ENCODE data around the gene CSPG4. TPM values are rescaled to one million over a fixed set of nuclear protein-coding genes. Genes with fewer than 3 reads are reported as not detected.
"Not testable (repeated sequence)": the region's sequence is repeated elsewhere in the genome, so short reads cannot be mapped to it uniquely, and the experiment has no call there.

The CSPG4 gene
- total RNA-seq, 2 experiments from 2014 or later: 0.02 TPM

DNA sequence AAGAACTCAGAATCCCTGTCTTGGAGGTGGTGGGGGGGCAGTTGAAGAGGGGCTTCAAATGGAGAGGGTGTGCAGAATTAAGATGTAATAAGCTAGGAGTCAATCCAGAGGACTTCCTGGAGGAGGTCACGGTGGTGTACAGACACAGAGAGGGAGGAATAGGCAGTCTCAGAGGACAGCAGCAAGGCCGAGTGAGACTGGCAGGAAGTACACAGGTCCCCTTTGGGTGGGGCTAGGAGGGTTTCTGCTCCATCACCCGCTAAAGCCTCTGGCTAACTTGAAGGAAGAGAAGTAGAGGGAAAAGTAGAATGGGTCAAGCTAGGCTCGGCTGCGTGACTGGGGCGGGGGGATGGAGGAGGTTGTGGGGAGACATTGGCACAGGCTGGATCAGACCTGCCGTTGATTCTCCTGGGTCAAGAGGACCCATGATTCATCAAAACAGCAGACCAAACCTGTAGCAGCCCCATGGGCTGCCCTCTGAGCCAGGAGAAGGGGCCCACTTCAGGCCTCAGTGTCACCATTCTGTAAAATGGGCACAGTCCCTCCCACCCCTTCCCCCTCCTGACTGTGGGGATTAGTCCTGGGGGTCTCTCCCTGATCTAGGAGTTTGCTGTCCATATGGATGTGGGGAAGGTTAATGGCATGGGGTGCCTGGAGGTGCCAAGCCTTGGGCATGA is 16.9 kb downstream of the CSPG4 start:
- CTCF ChIA-PET: no interaction called here
- POLR2A ChIA-PET: no interaction called here

DNA sequence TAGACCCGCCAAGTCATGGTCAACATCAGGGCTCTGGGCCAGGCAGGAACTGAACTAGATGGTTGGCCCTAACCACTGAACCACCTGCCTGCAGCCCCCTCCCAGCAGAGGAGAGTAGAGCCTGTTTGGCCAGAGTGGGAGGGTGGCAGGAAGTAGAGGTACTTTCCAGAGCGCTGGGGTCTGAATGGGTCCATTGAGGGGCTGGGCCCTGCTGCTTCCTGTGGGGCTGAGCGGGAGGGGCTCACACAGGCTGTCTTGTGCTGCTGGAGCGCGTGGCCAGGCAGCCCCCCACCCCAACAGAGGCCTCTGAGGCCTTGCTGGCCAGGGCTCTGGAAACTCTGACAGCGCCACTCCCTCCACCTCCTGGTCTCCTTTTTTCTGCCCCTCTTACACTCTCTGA is 17.4 kb downstream of the CSPG4 start:
- CTCF ChIA-PET: no interaction called here

DNA sequence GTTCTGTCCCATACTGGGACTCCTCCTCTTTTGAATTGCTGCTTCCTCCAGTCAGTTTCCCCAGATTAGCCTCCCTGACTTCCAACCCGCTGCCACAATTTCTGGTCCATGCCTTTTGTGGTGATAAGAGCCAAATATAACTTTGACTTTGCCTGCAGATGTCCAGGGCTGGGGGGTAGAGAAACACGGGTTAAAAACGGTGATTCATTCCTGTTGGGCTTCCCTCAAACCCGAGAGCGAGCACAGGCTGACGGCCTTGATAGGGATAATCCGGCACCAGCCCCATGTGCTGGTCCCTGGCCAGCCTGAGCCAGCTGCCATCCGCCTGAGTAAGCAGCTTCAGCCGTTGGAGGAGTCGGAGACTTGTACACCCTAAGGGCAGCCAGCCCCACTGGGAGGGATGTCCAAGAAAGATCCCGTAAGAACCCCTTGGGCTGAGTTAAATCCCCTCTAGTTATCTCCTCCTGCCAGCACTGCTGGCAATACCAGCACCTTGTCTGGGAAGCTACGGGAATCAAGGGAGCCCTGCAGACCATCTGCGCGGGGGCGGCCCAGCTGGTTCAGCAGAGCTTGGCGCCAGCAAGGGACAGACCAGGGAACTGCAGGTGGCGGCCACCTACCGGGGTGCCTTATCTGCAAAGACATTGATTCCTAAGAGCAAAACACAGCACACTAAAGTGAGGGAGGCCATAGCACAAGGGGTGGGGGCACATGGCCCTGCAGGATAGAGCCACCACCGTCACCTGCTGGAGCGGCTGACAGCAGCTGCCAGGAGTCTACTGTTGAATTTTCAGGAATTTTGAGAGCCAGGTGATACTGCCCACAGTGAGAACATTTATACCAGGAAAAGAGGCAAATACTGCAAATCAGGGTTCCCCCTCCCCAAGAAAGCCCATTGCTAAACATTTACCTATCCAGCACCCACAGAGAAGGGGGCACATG is 18.1 kb downstream of the CSPG4 start:
- CTCF ChIA-PET: interaction anchor here (0.6 kb wide), 1 partner anchor 50 kb away, joined by 4 read pairs; no protein-coding TSS in a partner anchor

More for the DNA sequence above, 17.4 kb downstream of the CSPG4 start:
- POLR2A ChIA-PET: no interaction called here

DNA sequence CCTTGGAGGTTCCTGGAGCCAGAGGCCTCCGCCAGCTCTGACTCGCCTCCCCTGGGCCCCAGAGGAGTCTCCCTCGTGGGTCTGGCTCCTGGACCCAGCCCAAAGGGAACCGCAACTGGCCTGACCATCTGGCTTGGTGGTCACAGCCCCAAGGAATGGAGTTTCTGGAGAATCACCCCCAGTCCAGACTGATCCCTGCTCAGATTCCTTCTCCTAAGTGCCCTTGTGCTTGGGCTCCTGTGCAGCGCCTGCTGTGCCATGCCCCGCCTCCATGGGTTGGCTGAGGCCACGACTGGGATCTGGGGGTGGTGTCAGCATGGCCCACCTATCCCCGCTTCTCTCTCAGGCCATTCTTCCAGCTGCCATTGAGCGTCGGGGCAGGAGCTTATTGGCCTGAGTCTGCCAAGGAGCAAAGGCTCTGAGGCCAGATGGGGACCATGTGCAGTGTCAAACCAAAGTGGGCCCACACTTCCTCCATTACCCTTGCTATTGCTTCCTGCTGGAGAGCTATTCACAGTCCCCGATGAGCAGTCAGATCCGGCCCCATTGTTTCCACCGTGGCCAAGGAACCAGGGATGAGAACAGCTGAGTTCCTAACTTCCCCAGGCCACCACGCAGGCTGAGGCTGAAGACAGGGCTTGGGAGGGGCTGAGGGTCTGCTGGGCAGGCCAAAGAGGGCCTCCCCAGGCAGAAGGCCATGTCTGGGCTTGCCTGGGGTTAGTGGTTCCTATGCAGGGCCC is 19.0 kb downstream of the CSPG4 start:
- POLR2A ChIA-PET: no interaction called here
- CTCF ChIA-PET: no interaction called here

More for the DNA sequence above, 18.1 kb downstream of the CSPG4 start:
- POLR2A ChIA-PET: no interaction called here

DNA sequence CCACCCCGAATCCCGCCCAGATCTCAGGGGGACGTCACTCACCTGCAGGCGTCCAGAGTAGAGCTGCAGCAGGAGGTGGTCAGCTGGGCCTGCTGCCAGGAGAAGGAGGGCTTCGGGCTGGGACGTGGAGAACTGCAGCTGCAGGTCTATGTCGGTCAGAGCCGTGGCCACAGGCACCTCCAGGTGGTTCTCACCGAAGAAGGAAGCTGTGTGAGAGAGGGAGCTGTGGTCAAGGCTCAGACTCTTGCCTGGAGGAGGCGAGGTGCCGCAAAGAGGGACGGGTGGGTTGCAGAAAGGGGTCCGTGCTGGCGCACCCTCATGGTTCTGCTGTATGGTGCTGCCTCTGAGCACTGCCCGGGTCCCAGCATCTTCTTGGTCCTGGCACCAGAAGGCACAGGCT is 19.6 kb downstream of the CSPG4 start:
- POLR2A ChIA-PET, CTCF ChIA-PET: not testable (repeated sequence)

DNA sequence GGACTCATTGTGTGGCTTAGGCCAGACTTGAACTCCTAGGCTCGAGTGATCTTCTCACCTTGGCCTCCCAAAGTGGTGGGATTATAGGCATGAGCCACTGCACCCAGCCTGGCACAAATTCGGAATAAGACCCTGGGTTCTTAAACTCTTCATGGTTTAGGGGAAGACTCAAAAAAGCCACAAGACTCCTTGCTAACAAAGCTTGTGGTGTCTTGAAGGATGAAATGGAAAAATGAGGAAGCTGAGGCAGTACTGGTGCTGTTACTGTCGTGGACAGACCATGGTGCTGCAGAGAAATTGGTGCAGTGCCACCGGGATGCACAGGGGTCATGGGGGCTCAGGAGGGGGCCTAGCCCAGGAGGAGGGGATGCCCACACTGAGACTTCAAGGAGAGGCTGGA is 20.3 kb downstream of the CSPG4 start:
- POLR2A ChIA-PET, CTCF ChIA-PET: not testable (repeated sequence)

DNA sequence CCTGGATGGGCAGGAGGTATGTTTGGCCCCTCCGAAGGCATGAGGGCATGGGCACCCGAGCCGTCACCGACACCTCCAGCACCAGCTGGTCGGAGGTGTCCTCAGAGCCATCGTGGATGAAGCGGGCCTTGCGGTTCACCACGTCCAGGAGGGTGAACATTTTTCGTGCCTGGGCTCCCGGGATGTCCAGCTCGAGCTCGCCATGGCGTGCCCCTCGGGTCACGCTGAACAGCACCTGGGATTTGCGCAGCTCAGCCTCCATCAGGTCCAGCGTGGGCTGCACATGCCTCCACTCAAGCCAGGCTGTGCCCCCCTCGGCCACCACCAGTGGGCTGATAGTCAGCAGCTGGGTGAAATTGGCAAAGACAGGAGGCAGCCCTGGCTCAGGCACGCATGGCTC is 23.2 kb downstream of the CSPG4 start:
- POLR2A ChIA-PET, CTCF ChIA-PET: not testable (repeated sequence)

DNA sequence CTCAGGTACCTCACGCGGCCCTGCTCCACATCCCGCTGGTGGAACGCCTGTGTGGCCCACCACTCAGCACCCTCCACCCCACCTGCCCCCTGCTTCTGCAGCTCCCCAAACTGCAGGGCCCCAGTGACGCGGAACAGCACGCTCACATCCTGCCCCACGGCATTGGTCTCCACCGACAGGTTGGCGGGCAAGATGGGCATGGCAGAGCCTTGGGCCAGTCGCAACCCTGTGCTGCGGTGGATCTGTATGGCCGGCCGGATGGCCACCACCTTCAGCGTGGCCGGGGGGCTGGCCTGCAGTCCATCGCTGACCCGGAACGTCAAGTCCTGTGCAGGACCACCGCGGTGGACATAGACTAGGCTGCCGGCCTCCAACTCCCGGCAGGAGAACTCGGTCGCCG is 23.8 kb downstream of the CSPG4 start:
- CTCF ChIA-PET: no interaction called here
- POLR2A ChIA-PET: no interaction called here

DNA sequence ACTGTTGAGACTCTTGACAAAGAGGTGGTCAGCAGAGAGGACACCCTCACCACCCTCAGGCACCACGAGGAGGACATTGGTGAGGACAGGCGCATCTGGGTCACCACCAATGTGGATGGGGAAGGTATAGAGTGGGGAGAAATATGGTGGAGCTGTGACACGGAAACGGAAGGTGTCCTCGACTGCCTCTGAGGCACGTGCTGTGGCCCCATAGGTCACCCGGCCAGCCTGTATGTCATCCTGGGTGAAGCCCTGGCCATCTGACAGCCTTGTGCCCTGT is 24.4 kb downstream of the CSPG4 start:
- CTCF ChIA-PET: no interaction called here
- POLR2A ChIA-PET: no interaction called here

DNA sequence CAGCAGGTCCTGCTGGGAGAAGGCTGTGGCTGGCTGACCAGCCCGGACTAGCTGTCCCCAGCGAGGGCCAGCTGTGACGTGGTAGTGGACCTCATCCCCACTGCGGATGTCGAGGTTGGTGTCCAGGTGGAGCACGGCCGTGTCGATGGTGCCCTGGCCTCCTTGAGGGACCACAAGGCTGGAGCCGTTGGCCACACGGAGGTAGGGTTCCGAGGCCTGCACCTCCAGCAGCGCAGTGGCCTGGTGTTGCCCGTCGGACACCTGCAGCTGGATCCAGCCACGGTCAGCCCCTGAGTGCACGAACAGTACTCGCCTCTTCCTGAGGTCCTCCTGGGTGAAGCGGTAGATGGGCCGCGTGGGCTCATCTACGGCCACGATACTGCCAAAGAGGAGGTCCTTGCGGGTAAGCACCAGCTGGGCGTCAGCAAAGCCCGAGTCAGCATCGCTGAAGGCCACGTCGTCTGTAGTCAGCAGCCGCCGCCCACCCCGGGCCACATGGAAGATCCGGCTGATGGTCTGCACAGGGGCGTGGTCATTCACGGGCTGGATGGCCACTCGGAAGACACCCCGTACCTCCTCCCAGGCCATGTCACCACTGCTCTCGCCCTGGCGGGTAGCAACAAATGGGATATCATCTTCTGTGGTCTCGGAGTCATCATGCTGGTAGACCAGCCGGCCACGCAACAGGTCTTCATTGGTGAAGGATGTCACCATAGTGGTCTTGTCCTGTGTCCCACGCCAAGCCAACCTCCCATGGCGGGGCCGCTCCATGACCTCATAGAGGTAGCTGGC is 25.0 kb downstream of the CSPG4 start:
- ChIA-PET POLR2A (no interaction called here), CTCF (no interaction called here)

DNA sequence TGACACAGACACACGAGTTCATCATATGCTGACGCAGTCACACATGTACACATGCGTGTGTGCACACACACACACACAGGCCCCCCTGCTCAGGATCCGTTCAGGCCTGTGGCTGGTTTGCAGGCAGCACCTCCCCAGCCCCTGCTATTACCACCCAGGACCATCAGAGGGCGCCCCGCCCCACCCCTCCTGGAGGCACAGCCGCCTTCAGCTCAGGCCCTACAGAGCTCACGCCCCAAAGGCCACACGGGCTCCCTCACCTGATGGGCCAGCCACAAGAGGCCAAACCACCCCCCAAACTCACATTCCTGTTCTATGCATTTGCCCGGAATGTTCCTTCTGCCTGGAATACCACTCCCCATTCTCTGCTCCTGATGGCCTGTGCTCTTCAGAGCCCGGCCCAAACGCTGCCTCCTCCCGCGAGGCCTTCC is 26.4 kb downstream of the CSPG4 start:
- POLR2A ChIA-PET: not testable (repeated sequence)
- CTCF ChIA-PET: interaction anchor here (0.9 to 1.6 kb wide), 4 partner anchors 11 to 116 kb away, joined by 3 to 4 read pairs (median 4); partner anchors contain the start of gene SNX33

DNA sequence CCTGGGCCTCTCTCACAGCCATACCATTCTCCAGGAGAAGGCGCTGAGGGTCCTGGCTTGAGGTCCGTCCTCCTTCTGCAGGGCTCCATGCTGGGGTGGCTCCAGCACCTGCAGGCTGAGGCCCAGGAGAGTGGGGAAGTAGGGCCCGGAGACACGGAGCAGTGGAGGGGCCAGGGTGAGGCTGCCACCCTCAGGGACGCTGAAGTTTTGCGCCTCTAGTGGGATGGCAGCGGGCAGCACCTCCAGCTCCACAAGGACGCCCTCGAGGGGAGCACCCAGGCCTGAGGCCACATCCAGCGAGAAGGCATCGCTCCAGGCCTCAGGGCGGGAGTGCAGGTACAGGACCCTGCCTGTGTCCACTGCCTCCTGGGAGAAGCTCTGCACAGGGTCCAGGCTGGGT is 27.5 kb downstream of the CSPG4 start:
- CTCF ChIA-PET: interaction anchor here (1.2 to 1.6 kb wide), 4 partner anchors 34 to 117 kb away, joined by 3 to 4 read pairs (median 4); partner anchors contain the start of gene SNX33
- POLR2A ChIA-PET: no interaction called here

DNA sequence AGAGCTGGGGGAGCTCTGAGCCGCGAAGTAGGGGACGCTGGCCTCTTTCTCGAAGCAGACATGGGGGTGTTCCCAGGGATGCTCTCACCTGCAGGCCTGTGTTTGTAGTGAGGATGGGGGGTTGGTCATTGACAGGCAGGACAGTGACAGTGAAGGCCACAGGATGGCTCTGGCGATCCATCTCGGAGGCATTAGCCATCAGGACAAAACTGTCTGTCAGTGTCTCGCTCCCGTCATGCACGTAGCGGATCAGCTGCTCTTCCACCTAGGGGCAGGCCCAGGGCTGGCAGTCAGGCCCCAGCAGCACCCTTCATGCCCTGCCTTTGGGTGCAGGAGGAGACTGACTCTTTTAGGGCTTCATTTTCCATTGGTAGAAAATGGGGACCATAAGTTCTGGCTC is 28.0 kb downstream of the CSPG4 start:
- ChIA-PET POLR2A (no interaction called here), CTCF (interaction anchor here (0.7 to 1.6 kb wide), 4 partner anchors 44 to 176 kb away, joined by 3 to 4 read pairs (median 4); no protein-coding TSS in a partner anchor)

DNA sequence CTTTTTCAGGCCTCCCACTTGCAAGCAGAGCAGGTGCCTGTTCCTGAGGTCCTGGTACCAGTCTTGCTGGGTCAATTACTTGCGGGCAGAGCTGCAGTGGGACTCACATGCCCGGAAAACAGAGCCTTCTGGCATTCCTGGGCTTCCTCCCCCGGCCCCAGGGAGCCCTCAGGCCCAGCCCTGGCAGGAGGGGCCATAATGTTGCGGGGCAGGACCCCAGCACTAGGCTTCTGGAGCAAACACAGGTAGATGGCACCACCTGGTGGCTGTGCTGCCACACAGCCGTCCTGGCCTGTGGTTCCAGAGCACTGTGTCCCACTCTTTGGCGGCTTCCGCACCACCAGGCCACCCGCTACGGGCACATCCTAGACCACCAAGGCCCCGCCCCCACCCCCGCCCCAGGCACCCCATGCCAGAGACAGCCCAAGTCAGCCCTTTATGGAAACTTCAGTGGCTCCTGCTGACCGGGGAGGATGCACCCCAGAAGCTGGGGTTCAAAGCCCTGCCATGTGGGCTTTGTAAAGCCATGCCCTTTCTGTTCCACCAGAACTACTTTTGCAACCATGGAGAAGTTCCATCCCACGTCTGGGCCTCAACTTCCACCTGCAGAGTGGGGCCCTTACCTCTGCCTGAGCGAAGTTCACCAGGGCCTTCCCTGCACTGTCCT is 28.9 kb downstream of the CSPG4 start:
- POLR2A ChIA-PET: not testable (repeated sequence)
- CTCF ChIA-PET: interaction anchor here (0.6 to 1.7 kb wide), 7 partner anchors 15 to 175 kb away, joined by 3 to 4 read pairs (median 3); no protein-coding TSS in a partner anchor

DNA sequence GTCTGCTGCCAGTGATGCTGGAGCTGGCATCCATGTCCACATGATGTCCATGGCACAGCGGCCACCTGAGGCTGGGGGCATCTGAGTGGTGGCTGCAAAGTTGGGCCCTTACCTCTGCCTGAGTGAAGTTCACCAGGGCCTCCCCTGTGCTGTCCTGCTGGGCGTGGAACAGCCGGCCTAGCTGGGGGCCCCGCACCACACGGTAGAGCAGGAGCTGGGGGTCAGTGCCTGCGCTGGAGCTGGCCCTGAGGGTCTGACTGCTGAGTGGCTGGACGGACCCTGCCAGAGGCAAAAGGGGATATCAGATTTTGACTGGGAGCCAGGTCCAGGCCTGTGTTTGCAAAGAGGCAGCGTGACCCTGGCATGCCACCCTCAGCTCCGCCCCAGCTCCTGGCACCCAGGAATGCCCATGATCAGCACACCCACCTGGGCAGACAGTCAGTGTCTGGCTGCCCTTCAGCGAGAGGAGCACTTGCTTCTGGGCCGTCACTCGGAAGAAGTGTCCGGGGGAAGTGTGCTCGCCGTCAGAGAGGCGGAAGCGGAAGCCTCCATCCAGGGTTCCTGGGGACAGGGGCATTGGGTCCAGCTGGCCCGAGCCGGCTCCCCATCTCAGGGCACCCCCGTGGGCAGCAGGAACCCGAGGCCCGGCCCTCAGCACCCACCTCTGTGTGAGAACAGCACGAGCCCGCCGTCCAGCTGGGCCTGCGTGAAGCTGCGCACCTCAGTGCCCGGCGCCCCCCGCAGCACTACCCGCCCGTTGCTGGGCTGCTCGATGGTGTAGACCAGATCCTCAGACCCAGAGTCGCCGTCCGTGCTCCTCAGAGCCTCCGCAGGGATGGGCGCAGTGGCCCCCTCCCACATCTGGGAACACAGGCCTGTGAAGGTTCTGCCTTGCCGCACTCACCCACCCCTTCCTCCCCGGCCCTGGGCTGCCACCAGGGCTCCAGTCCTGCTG is 30.2 kb downstream of the CSPG4 start:
- ChIA-PET CTCF (interaction anchor here (1.7 kb wide), 1 partner anchor 14 kb away, joined by 3 read pairs; no protein-coding TSS in a partner anchor), POLR2A (no interaction called here)

DNA sequence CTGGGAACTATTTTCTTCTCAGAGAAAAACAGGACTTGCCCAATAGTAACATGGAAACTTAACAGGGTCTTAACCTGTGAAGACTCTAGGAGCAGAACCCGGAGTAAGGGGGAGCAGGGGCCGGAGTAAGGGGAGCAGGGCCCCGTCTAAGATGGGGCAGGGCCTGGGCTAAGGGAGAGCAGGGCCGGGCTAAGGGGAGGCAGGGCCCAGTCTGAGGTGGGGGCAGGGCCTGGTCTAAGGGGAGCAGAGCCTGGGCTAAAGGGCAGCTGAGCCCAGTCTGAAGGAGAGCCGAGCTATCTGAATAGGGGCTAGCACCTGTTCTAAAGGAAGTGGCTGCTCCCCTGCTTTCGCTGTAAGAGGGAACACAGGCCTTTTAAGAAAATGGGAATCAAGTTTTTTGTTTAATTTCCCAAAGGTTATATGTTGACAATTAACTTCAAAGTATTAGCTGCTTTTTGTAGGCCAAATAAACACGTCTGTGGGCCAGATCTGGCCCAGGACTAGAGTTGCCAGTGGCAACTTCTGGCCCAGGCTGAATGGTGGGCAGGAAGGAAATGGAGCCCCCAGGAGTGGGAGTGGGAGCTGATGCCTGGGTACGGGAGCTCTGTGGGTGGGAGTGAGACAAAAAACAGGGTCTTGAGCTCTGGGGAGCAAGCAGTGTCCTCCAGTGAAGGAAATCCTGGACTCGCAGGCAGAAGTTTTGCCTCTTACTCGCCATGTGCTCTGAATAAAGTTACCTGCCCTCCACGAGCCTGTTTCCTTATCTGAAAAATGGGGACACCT is 32.5 kb downstream of the CSPG4 start:
- CTCF ChIA-PET: no interaction called here
- POLR2A ChIA-PET: no interaction called here

DNA sequence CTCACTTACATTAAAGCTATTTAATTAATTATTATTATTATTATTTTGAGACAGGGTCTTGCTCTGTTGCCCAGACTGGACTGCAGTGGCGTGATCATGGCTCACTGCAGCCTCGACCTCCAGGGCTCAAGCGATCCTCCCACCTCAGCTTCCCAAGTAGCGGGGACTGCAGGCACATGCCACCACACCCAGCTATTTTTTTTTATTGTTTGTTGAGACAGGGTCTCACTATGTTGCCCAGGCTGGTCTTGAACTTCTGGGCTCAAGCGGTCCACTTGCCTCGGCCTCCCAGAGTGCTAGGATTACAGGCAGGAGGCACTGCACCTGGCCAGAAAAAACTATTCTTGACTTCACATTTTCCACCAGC is 34.3 kb downstream of the CSPG4 start:
- CTCF ChIA-PET: not testable (repeated sequence)
- POLR2A ChIA-PET: interaction anchor here (0.6 kb wide), 1 partner anchor 563 kb away, joined by 9 read pairs; no protein-coding TSS in a partner anchor
